Vagina (tissue), 2 donors: ENCODE data around the gene PYHIN1. TPM values are rescaled to one million over a fixed set of nuclear protein-coding genes. Genes with fewer than 3 reads are reported as not detected.

ENCODE experiments used
- DNase-seq, 2 donors: peaks; one replicate each; pipeline ENCODE4 v3.0.0-alpha.2; 2017; ENCODE audit errors: extremely low spot score in 2 of 2
- H3K27ac ChIP-seq: fragments of 200-600 bp; sonication (generic); one replicate; pipeline ENCODE4 v1.5.1; 2019
- H3K27me3 ChIP-seq: fragments of 200-600 bp; sonication (generic); one replicate; pipeline ENCODE4 v1.5.1; 2019
- H3K36me3 ChIP-seq, 2 donors: fragments of 200-600 bp; sonication (generic); one replicate each; pipeline ENCODE4 v1.5.1; 2017 to 2019
- H3K4me1 ChIP-seq: fragments of 200-600 bp; sonication (generic); one replicate; pipeline ENCODE4 v1.5.1; 2019
- H3K4me3 ChIP-seq, 2 donors: fragments of 200-600 bp; sonication (generic); 1 replicate in 1 of 2; 2 replicates in 1 of 2; pipeline ENCODE4 v1.5.1; 2016 to 2019
- H3K9me3 ChIP-seq: fragments of 200-600 bp; sonication (generic); one replicate; pipeline ENCODE4 v1.5.1; 2019
- CTCF ChIP-seq, 3 experiments: fragments of 450-650 bp in 2 of 3; fragments of 200-600 bp in 1 of 3; sonication (generic) in 1 of 3; IDR thresholded peaks; one replicate each; pipeline ENCODE4 v1.5.1; 2017 to 2019; ENCODE audit warnings: antibody characterized with exemption in 3 of 3, mild to moderate bottlenecking in 2 of 3, moderate library complexity in 2 of 3
- POLR2A ChIP-seq, 2 donors: fragments of 450-650 bp; IDR thresholded peaks; one replicate each; pipeline ENCODE4 v1.6.1; 2017; ENCODE audit warnings: antibody characterized with exemption in 2 of 2, mild to moderate bottlenecking in 2 of 2, moderate library complexity in 2 of 2
- POLR2AphosphoS5 ChIP-seq, 2 donors: sonication (generic); formaldehyde crosslinking; IDR thresholded peaks; one replicate each; pipeline ENCODE4 v1.9.0; 2017; ENCODE audit warnings: antibody characterized with exemption in 2 of 2, mild to moderate bottlenecking in 2 of 2, low read depth in 1 of 2; ENCODE audit not compliant: insufficient read depth in 1 of 2
- intact Hi-C: fragments of 100-400 bp; cut with DNase I; formaldehyde crosslinking; loops from one replicate; pipeline ENCODE4 v1.15.1; 2023
- total RNA-seq: library from RNA; depleted of rRNA; stranded (reverse); fragments of >200 nt; gene quantifications from one replicate; pipeline ENCODE4 v1.2.3, GENCODE V29; 2016

The PYHIN1 gene
- total RNA-seq, 1 donor from 2014 or later, result 4.2 TPM

GRCh38 chr1:158924677-158925076 is 6.7 kb upstream of the PYHIN1 start:
- Histone ChIP-seq H3K36me3 (no peaks in the 10 kb centered on the region), H3K27me3 (no peaks in the 10 kb centered on the region), H3K9me3 (no peaks in the 10 kb centered on the region), H3K4me1 (no peaks in the 10 kb centered on the region), H3K27ac (no peak overlapping the region), H3K4me3 (no peak overlapping the region)
- no peak for TF ChIP-seq POLR2A (IDR thresholded peaks at IDR 0.05)
- TF ChIP-seq POLR2AphosphoS5 (IDR thresholded peaks at IDR 0.05; ENCODE audit: insufficient read depth in 1 of 2, low read depth in 1 of 2), result no peak
- no peak for TF ChIP-seq CTCF (IDR thresholded peaks at IDR 0.05)
- intact Hi-C loops, result no loop called here
- no peak for DNase-seq

GRCh38 chr1:158930504-158930903 is 848 bp upstream of the PYHIN1 start:
- DNase-seq, result no peak
- Histone ChIP-seq H3K27me3 (no peaks in the 10 kb centered on the region), H3K27ac (no peak overlapping the region), H3K9me3 (no peaks in the 10 kb centered on the region), H3K4me1 (no peaks in the 10 kb centered on the region), H3K36me3 (no peaks in the 10 kb centered on the region), H3K4me3 (no peak overlapping the region)
- no peak for TF ChIP-seq POLR2AphosphoS5 (IDR thresholded peaks at IDR 0.05; ENCODE audit: insufficient read depth in 1 of 2, low read depth in 1 of 2)
- no peak for TF ChIP-seq CTCF (IDR thresholded peaks at IDR 0.05)
- no peak for TF ChIP-seq POLR2A (IDR thresholded peaks at IDR 0.05)
- intact Hi-C loops, result no loop called here

- DNase-seq, result no peak
- peak overlapping the region; percentile 15 to 18 for H3K4me3 ChIP-seq
- TF ChIP-seq POLR2AphosphoS5 (IDR thresholded peaks at IDR 0.05; ENCODE audit: insufficient read depth in 1 of 2, low read depth in 1 of 2), result no peak
- no peak for TF ChIP-seq CTCF (IDR thresholded peaks at IDR 0.05)
- TF ChIP-seq POLR2A (IDR thresholded peaks at IDR 0.05), result no peak
Measured at GRCh38 chr1:158932171-158932570, 819 bp downstream of the PYHIN1 start.

GRCh38 chr1:158933621-158934020 is 2.3 kb downstream of the PYHIN1 start:
- Histone ChIP-seq H3K27ac (no peak overlapping the region), H3K4me3 (no peak overlapping the region), H3K9me3 (no peaks in the 10 kb centered on the region), H3K36me3 (no peaks in the 10 kb centered on the region), H3K4me1 (no peaks in the 10 kb centered on the region), H3K27me3 (no peaks in the 10 kb centered on the region)
- intact Hi-C loops, result no loop called here
- DNase-seq, result no peak
- no peak for TF ChIP-seq POLR2AphosphoS5 (IDR thresholded peaks at IDR 0.05; ENCODE audit: insufficient read depth in 1 of 2, low read depth in 1 of 2)
- no peak for TF ChIP-seq CTCF (IDR thresholded peaks at IDR 0.05)
- no peak for TF ChIP-seq POLR2A (IDR thresholded peaks at IDR 0.05)

More at GRCh38 chr1:158932171-158932570, 819 bp downstream of the PYHIN1 start:
- no peaks in the 10 kb centered on the region for H3K4me1 ChIP-seq
- H3K36me3 ChIP-seq, result no peaks in the 10 kb centered on the region
- intact Hi-C loops, result no loop called here
- H3K27ac ChIP-seq, result no peak overlapping the region
- H3K9me3 ChIP-seq, result no peaks in the 10 kb centered on the region
- no peaks in the 10 kb centered on the region for H3K27me3 ChIP-seq

- Histone ChIP-seq H3K36me3 (no peaks in the 10 kb centered on the region), H3K27me3 (no peaks in the 10 kb centered on the region), H3K27ac (no peak overlapping the region), H3K4me1 (no peaks in the 10 kb centered on the region), H3K4me3 (no peak overlapping the region), H3K9me3 (no peaks in the 10 kb centered on the region)
- DNase-seq, result no peak
- intact Hi-C loops, result no loop called here
- TF ChIP-seq POLR2AphosphoS5 (IDR thresholded peaks at IDR 0.05; ENCODE audit: insufficient read depth in 1 of 2, low read depth in 1 of 2) (no peak), CTCF (IDR thresholded peaks at IDR 0.05) (no peak), POLR2A (IDR thresholded peaks at IDR 0.05) (no peak)
Measured at GRCh38 chr1:158939180-158939579, 7.8 kb downstream of the PYHIN1 start.
